NCI-H69 (cell line): Measurements from ENCODE around the gene FAM149A.
A peak's percentile ranks its signal among the peaks of the same experiment; 100 is the strongest.

Experiments
- DNase-seq: peaks from one replicate; lab custom pipeline; 2025; lab: John Stamatoyannopoulos, UW

FAM149A gene

GRCh38 chr4:186158966-186159365 is 54.5 kb downstream of the FAM149A start:
- DNase-seq, result no peak

GRCh38 chr4:186159613-186160012 is 55.1 kb downstream of the FAM149A start:
- DNase-seq, result no peak

GRCh38 chr4:186161138-186161537 is 56.6 kb downstream of the FAM149A start:
- DNase-seq, result no peak

- DNase-seq, result no peak
Observed at GRCh38 chr4:186166852-186167512, 62.5 kb downstream of the FAM149A start.

GRCh38 chr4:186167605-186168004 is 63.1 kb downstream of the FAM149A start:
- no peak for DNase-seq

- DNase-seq, result no peak
Observed at GRCh38 chr4:186168750-186169149, 64.2 kb downstream of the FAM149A start.

GRCh38 chr4:186169333-186169944 is 64.9 kb downstream of the FAM149A start:
- no peak for DNase-seq

- DNase-seq, result no peak
Observed at GRCh38 chr4:186169945-186170802, 65.7 kb downstream of the FAM149A start.

GRCh38 chr4:186170966-186171365 is 66.5 kb downstream of the FAM149A start:
- no peak for DNase-seq

- DNase-seq, result no peak
Observed at GRCh38 chr4:186172546-186172945, 68.0 kb downstream of the FAM149A start.

GRCh38 chr4:186188107-186188506 is 83.6 kb downstream of the FAM149A start:
- DNase-seq, result no peak

GRCh38 chr4:186189656-186190055 is 85.2 kb downstream of the FAM149A start:
- DNase-seq, result no peak

GRCh38 chr4:186190581-186191199 is 86.2 kb downstream of the FAM149A start:
- no peak for DNase-seq

GRCh38 chr4:186191200-186192065 is 86.9 kb downstream of the FAM149A start, which contains the start of gene CYP4V2:
TSS of gene CYP4V2 (plus strand) at chr4:186191567. CDS start at chr4:186191824, 257 bp downstream.
- DNase-seq, result peak; percentile 38

- DNase-seq, result no peak
Observed at GRCh38 chr4:186192066-186192612, 87.6 kb downstream of the FAM149A start.

- DNase-seq, result no peak
Observed at GRCh38 chr4:186193851-186194250, 89.3 kb downstream of the FAM149A start.

GRCh38 chr4:186196063-186196462 is 91.6 kb downstream of the FAM149A start:
- no peak for DNase-seq

- DNase-seq, result peak; percentile 4
Observed at GRCh38 chr4:186200516-186200915, 96.0 kb downstream of the FAM149A start.

- DNase-seq, result no peak
Observed at GRCh38 chr4:186201010-186201409, 96.5 kb downstream of the FAM149A start.

- peak; percentile 5 for DNase-seq
Observed at GRCh38 chr4:186201535-186202230, 97.2 kb downstream of the FAM149A start.
